ENCODE measurements around the gene ATP2B2. TPM values are rescaled to one million over a fixed set of nuclear protein-coding genes. Genes with fewer than 3 reads are reported as not detected.

The ATP2B2 gene
- total RNA-seq, result under 1 TPM; 0.07 to 0.11 TPM

GRCh38 chr3:10505050-10505790 lies at the start of gene ATP2B2:
ATP2B2 (minus strand) TSS chr3:10505586; CDS start chr3:10449543, 56,043 bp downstream.
- intact Hi-C loops (cut with DNase I), result no loop called here
- Histone ChIP-seq H3K27me3 (peaks cover 21% of the 10 kb centered on the region), H3K9ac (ENCODE audit: low read depth in 2 of 2, low read length in 2 of 2) (no peak within 1 kb of the TSS), H3K27ac (no peak within 1 kb of the TSS), H3K4me1 (no peaks in the 10 kb centered on the region), H3K4me3 (no peak within 1 kb of the TSS), H3K9me3 (no peaks in the 10 kb centered on the region), H3K36me3 (no peaks in the 10 kb centered on the region)
- no peak for TF ChIP-seq CTCF (IDR thresholded peaks at IDR 0.05)
- no peak for DNase-seq

DNA sequence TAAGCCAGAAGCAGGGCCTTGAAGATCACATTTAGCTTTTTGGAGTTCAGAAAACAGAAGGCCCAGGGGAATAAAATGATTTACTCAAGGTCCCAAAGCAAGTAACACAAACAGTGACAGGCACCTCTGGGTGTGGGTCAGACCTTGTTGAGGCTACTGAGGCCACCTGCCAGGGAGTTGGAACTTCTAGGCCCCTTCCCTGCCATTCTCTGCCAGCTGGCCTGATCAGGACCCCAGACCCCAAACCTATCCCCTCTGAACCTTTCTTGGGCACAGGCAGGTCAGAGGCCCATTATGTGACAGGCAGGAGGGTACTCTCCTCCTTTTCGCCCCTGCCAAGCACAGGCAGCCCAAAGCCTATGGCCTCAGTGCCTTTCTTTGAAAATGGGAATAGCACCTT lies 49.4 kb upstream of the ATP2B2 start:
- Histone ChIP-seq H3K27me3 (no peaks in the 10 kb centered on the region), H3K9me3 (no peaks in the 10 kb centered on the region), H3K36me3 (no peaks in the 10 kb centered on the region), H3K4me3 (no peak overlapping the region), H3K27ac (no peak overlapping the region), H3K9ac (ENCODE audit: low read depth in 2 of 2, low read length in 2 of 2) (no peak overlapping the region), H3K4me1 (no peaks in the 10 kb centered on the region)
- no peak for TF ChIP-seq CTCF (IDR thresholded peaks at IDR 0.05)
- intact Hi-C loops (cut with DNase I), result no loop called here
- DNase-seq, result no peak

- H3K27me3 ChIP-seq, result no peaks in the 10 kb centered on the region
- H3K9ac ChIP-seq (ENCODE audit: low read depth in 2 of 2, low read length in 2 of 2), result no peak overlapping the region
- H3K9me3 ChIP-seq, result no peaks in the 10 kb centered on the region
- no peak for DNase-seq
- H3K4me1 ChIP-seq, result no peaks in the 10 kb centered on the region
- intact Hi-C loops (cut with DNase I), result no loop called here
- TF ChIP-seq CTCF (IDR thresholded peaks at IDR 0.05), result no peak
- no peak overlapping the region for H3K27ac ChIP-seq
- no peaks in the 10 kb centered on the region for H3K36me3 ChIP-seq
- H3K4me3 ChIP-seq, result no peak overlapping the region
Observed at GRCh38 chr3:10554236-10554611, 48.8 kb upstream of the ATP2B2 start.

DNA sequence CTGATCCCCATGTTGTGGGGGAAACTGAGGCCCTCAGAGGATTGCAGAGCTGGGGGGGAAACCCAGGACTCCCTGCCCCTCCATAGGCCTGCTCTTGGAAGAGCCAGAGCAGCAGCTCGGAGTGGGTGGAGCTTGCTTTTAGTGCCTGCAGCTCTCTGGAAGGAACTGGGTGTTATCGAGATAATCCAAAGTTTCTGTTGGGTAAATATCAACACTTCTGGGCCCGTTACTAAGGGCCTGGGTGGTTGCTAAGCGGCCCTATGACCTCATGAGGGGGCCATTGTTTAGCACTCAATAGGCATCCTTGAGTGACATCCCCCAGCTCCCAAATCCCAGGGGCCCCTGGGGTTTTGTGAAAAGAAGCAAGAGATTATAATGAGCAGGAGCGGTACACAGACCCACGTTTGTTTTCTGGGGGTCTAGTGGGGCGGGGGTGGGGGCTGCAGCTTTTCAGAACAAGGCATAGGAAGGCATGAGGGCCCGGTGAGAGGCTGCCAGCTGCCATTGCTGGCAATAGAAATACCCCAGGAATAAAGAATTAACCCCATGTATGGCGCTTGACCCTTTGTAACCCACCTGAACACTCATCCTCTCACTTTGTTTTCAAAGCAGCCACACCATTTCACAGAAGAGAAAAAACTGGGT lies 48.3 kb upstream of the ATP2B2 start:
- intact Hi-C loops (cut with DNase I), result no loop called here
- H3K27ac ChIP-seq, result no peak overlapping the region
- DNase-seq, result no peak
- no peak overlapping the region for H3K4me3 ChIP-seq
- H3K4me1 ChIP-seq, result no peaks in the 10 kb centered on the region
- TF ChIP-seq CTCF (IDR thresholded peaks at IDR 0.05), result no peak
- no peaks in the 10 kb centered on the region for H3K9me3 ChIP-seq
- H3K36me3 ChIP-seq, result no peaks in the 10 kb centered on the region
- H3K9ac ChIP-seq (ENCODE audit: low read depth in 2 of 2, low read length in 2 of 2), result no peak overlapping the region
- H3K27me3 ChIP-seq, result no peaks in the 10 kb centered on the region

GRCh38 chr3:10552631-10552943 lies 47.2 kb upstream of the ATP2B2 start:
- Histone ChIP-seq H3K36me3 (no peaks in the 10 kb centered on the region), H3K9ac (ENCODE audit: low read depth in 2 of 2, low read length in 2 of 2) (no peak overlapping the region), H3K27ac (no peak overlapping the region), H3K4me3 (no peak overlapping the region), H3K4me1 (no peaks in the 10 kb centered on the region), H3K27me3 (no peaks in the 10 kb centered on the region), H3K9me3 (no peaks in the 10 kb centered on the region)
- intact Hi-C loops (cut with DNase I), result no loop called here
- TF ChIP-seq CTCF (IDR thresholded peaks at IDR 0.05), result no peak
- DNase-seq, result no peak
